Endometrium (tissue), 2 donors: ENCODE results near the gene SLAIN1.
A peak's percentile ranks its signal among the peaks of the same experiment; 100 is the strongest.

ENCODE experiments used
- FAIRE-seq: peaks from 2 replicates; lab custom pipeline; 2012; peaks lifted over from hg19 to GRCh38; lab: Jason Lieb, UNC
- donor health status: control.
- donor health status: control.

The SLAIN1 gene

GRCh38 chr13:77751513-77752456, 54.3 kb downstream of the SLAIN1 start:
- peak; percentile 82 for FAIRE-seq

DNA sequence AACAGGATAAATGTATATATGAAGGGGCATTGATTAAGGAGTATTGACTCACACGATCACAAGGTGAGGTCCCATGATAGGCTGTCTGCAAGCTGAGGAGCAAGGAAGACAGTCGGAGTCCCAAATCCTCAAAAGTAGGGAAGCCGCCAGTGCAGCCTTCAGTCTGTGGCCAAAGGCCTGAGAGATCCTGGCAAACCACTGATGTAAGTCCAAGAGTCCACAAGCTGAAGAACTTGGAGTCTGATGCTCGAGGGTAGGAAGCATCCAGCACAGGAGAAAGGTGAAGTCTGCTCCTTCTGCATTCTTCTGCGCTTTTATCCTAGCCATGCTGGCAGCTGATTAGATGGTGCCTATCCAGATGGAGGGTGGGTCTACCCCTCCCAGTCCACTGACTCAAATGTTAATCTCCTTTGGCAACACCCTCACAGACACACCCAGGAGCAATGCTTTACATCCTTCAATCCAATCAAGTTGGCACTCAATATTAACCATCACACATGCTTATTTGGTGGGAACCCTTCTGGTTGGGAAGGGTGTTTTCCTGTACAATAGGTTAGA, 55.1 kb downstream of the SLAIN1 start:
- no peak for FAIRE-seq

- no peak for FAIRE-seq
Observed at GRCh38 chr13:77760893-77761292, 63.4 kb downstream of the SLAIN1 start.

GRCh38 chr13:77767413-77767812, 69.9 kb downstream of the SLAIN1 start:
- FAIRE-seq, result no peak

- no peak for FAIRE-seq
Observed at GRCh38 chr13:77774181-77774580, 76.7 kb downstream of the SLAIN1 start.

GRCh38 chr13:77776704-77777103, 79.2 kb downstream of the SLAIN1 start:
- no peak for FAIRE-seq

DNA sequence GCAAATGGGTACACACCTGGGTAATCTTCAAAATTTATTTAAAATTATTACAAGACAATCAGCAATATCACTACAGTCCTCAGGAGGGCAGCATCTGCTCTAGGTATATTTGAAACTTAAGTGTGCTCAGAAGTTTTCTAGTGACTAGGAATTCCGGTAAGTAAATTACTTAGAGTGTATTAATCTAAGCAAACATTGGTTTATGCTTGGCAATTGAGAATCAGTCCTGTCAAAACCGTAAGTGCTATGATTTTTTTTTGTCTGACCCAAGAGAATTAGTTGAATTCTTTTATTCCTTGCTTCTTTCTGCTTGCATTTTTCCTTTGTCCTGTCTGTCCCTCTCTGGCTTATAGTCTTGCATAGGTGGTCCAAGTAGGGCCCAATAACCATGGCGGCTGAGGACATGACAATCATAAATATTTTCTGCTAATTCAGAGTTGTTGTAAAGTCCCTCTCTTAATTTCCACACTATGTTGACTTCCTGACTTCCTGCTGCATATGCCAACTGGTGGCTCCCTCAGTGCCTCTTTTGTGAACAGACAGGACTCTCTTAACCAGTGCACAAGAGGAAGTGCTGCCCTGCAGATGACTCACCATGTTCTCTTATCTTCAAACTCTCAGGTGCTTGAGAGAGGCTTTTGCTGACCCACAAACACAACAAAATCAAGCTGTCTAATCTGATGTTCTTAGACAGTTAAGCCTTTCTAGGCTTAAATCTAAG, 82.2 kb downstream of the SLAIN1 start:
- peak; percentile 98 for FAIRE-seq

DNA sequence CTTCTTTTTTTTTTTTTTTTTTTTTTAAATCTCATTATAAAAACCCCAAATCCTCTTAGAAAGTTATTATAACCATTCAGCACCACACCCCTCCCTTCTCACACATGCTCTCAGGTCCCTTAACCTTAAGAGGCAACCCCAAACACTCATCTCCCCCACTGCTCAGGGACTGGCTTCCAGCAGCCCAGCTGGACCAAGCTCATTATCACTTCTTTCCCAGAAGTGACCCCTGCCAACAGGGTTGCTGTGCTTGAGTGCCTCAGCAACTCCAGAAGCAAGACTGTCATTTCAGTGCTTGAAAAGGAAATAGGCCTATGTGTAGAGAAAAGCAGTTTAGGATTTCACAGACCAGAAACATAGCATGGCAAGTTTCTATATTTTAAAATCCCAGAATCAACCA, 84.3 kb downstream of the SLAIN1 start:
- FAIRE-seq, result no peak

DNA sequence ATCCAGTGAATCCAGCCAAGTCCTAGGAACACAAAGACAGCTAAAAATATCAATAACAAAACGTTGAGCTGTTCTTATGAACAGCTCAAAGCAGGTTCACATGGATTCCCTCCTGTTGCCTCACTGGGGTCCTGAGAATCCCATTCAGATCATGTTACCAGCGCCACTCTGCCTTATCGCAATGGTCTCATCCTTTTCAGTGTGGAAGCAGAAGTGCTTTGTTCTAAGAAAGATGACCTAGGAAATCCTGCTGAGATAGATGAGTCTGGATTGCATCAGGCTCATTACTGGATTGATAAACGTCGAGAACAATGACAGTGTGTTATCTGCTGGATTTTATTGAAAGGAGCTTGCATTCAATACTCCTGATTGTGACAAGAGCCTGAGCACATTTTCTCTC, 87.0 kb downstream of the SLAIN1 start:
- FAIRE-seq, result no peak

DNA sequence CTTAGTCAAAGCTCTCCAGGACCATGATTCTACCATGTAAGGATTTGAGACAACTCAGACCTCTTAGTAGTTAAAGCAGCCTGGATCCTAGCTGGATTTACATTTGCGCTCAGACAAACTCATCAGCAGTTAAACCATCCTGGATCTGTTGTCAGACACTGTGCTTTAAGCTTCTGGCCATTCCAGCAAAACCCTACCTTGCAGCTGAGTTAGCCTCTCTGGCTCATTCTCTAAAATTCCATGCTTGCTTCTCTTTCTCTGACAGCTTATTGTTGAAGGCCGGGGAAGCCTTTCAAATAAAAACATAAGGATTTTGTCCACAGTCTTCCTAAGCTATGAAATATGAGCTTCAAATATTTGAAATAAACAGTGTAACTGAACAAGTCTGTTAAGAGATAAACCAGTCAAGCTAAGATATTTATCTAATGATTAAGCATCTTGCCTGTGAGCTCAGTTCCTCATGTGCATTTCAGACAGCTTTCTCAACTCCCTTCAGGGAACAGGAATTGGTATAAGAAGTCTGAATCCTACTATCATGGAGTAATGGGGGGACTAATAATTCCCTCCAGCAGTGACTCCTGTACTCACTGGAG, 89.3 kb downstream of the SLAIN1 start:
- FAIRE-seq, result no peak

- no peak for FAIRE-seq
Observed at GRCh38 chr13:77789376-77789775, 91.9 kb downstream of the SLAIN1 start.

GRCh38 chr13:77800219-77800618, 102.7 kb downstream of the SLAIN1 start:
- peak; percentile 98 for FAIRE-seq

DNA sequence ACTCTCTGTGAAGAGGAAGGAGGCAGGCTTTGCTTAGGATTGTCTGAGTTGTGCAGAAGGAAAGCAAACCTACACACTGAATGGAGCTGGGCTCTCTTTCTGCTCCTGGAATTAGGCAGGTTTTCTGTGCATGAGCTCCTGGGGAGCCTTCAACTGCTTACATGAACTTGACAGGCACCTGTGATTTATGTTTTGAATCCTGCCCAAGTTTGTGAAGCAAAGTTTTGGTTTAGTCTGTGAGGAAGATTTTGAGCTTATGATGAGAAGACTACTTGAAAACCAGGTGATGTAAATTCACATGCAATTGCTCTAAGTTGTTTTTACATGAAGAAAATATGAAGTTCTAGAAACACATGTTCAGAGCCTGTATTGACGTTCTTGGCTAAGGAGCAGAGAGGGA, 109.0 kb downstream of the SLAIN1 start:
- no peak for FAIRE-seq

DNA sequence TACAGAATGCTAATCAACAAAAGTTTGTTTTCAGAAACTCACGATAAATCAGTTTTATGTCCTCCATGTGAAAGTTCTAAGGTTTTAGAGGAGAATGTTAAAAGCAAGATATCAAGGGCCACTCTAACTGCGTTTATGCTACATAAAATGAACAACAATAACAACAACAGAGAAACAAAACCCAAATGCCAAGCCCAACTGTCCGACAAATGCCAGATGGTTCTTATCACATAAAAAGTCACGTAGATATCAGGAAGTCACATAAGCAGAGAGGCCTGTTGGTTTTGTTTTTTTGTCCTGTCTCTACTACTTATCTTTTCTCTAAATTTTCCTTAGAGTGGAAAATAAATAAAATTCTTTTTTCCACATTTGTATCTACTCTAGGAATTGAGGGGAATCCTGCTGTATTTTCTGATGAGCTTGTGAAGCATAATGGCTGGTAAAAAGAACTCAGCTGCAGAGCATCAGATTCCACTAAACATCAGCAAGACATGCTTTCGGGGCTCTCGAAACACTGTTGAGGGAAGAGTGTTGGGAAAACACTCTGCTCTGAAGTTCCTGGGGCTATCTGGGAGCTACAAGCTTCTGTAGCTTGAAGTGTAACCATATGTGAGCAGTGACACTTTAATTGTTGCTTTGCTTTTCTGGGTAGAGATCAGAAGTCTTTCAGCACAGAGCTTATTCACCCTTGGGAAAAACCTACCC, 110.1 kb downstream of the SLAIN1 start:
- FAIRE-seq, result peak; percentile 95

GRCh38 chr13:77810430-77810829, 112.9 kb downstream of the SLAIN1 start:
- FAIRE-seq, result no peak

DNA sequence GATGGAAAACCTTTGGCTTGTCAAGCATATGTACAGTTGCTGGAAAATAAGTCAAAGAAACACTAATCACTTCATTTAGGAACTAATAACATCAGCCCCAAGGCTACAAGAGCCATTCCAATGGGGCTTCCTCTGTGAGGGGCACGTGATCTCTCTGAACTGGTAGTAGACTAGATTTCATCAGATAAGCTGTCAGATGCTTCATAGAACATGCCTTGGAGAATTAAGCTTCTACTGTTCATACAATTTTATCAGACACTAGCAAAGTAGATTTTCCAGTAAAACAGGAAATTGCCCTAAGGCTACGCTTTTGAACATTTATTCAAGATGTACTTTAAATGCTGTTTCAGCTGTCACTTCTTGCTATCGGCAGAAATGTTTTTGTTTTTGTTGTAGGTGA, 113.4 kb downstream of the SLAIN1 start:
- FAIRE-seq, result no peak

GRCh38 chr13:77811381-77811780, 113.9 kb downstream of the SLAIN1 start:
- FAIRE-seq, result no peak

- FAIRE-seq, result no peak
Observed at GRCh38 chr13:77811981-77812380, 114.5 kb downstream of the SLAIN1 start.
